K562 (cell line): Measurements from ENCODE around the gene RAB6B. TPM values are rescaled to one million over a fixed set of nuclear protein-coding genes. Genes with fewer than 3 reads are reported as not detected.

Experiments used
- ATAC-seq: fragments of 200-7000 bp; cut with Tn5 transposase; 3 replicates; pipeline ENCODE4 v1.9.1; 2020; ENCODE audit warnings: moderate library complexity
- BruUV-seq: library from RNA; stranded (reverse); fragments of 400-500 nt; replicated peaks from 2 replicates; lab custom pipeline; 2021; lab: Mats Ljungman, UMichigan
- CTCF ChIA-PET: fragments of 300-600 bp; formaldehyde crosslinking; extraction: SDS; loops from one replicate; lab custom pipeline; 2021; ENCODE audit warnings: low intra/inter-chr PET ratio; lab: Yijun Ruan, JAX
- POLR2A ChIA-PET: fragments of 300-600, 350-650 bp; sonication (Branson Sonifier 250); formaldehyde crosslinking; extraction: SDS; loops from one replicate; lab custom pipeline; 2021; ENCODE audit warnings: antibody characterized with exemption, inconsistent platforms; lab: Yijun Ruan, JAX
- DNase-seq, 4 experiments: peaks; one replicate each; pipeline versions ENCODE4 v3.0.0 to v3.0.0-alpha.2; 2011 to 2018; ENCODE audit warnings: low spot score in 3 of 4, mixed read lengths in 3 of 4; ENCODE audit errors: extremely low read depth in 1 of 4
- FAIRE-seq: peaks from 2 replicates; lab custom pipeline; 2011; peaks lifted over from hg19 to GRCh38; lab: Jason Lieb, UNC
- H2AFZ ChIP-seq: 2 replicates; pipeline ENCODE4 v1.6.0; 2011; ENCODE audit warnings: low read depth, low read length, control low read depth, inconsistent platforms
- H3K27ac ChIP-seq: fragments of 200-600 bp; 3 replicates; pipeline ENCODE4 v1.8.0; 2011; ENCODE audit warnings: low read depth, mild to moderate bottlenecking, control low read depth, inconsistent platforms, low read length, moderate library complexity, mixed read lengths; ENCODE audit errors: extremely low read depth
- H3K27me3 ChIP-seq, 2 experiments: fragments of 300-600 bp in 1 of 2; 2 replicates in 1 of 2; 3 replicates in 1 of 2; pipeline versions ENCODE4 v1.6.0 to v1.8.0; 2011; ENCODE audit warnings: inconsistent platforms in 2 of 2, low read length in 2 of 2, mild to moderate bottlenecking in 1 of 2, mixed read lengths in 1 of 2, moderate library complexity in 1 of 2; ENCODE audit not compliant: control insufficient read depth in 2 of 2, insufficient read depth in 2 of 2
- H3K36me3 ChIP-seq: fragments of 300-600 bp; 3 replicates; pipeline ENCODE4 v1.8.0; 2011; ENCODE audit warnings: mild to moderate bottlenecking, low read length, inconsistent platforms; ENCODE audit not compliant: control insufficient read depth, insufficient read depth
- H3K4me1 ChIP-seq, 2 experiments: fragments of 200-600 bp in 1 of 2; replicated peaks in 1 of 2; 2 replicates in 1 of 2; 3 replicates in 1 of 2; pipeline versions ENCODE4 v1.5.1 to v1.8.0; 2011; ENCODE audit warnings: inconsistent platforms in 2 of 2, low read length in 2 of 2, mild to moderate bottlenecking in 1 of 2, mixed read lengths in 1 of 2, moderate library complexity in 1 of 2; ENCODE audit not compliant: control insufficient read depth in 2 of 2, insufficient read depth in 2 of 2
- H3K4me2 ChIP-seq: 2 replicates; pipeline ENCODE4 v1.6.1; 2011; ENCODE audit warnings: low read length, control low read depth, inconsistent platforms, mixed read lengths; ENCODE audit not compliant: insufficient read depth
- H3K4me3 ChIP-seq: fragments of 200-600 bp; sonication (generic), shearing (Covaris generic); 2 replicates; pipeline ENCODE4 v1.5.1; 2016; ENCODE audit warnings: control low read depth, inconsistent platforms
- H3K79me2 ChIP-seq: fragments of 200-600 bp; 3 replicates; pipeline ENCODE4 v1.8.0; 2011; ENCODE audit warnings: low read length, inconsistent platforms; ENCODE audit not compliant: control insufficient read depth, insufficient read depth
- H3K9ac ChIP-seq, 2 experiments: 2 replicates each; pipeline versions ENCODE4 v1.6.0 to v1.6.1; 2011; ENCODE audit warnings: low read depth in 2 of 2, low read length in 2 of 2, control low read depth in 1 of 2, inconsistent platforms in 1 of 2, mild to moderate bottlenecking in 1 of 2, mixed read lengths in 1 of 2; ENCODE audit not compliant: insufficient read depth in 1 of 2
- H3K9me1 ChIP-seq: one replicate; pipeline ENCODE4 v1.6.0; 2011; ENCODE audit warnings: inconsistent platforms, mild to moderate bottlenecking, low read length, moderate library complexity; ENCODE audit not compliant: control insufficient read depth, insufficient read depth
- H3K9me3 ChIP-seq: replicated peaks from 2 replicates; pipeline ENCODE4 v1.5.1; 2011; ENCODE audit warnings: low read depth, low read length, inconsistent platforms; ENCODE audit not compliant: control insufficient read depth, insufficient read depth
- H4K20me1 ChIP-seq: replicated peaks from 2 replicates; pipeline ENCODE4 v1.6.1; 2011; ENCODE audit warnings: low read length, inconsistent platforms, mixed read lengths; ENCODE audit not compliant: control insufficient read depth, insufficient read depth
- ADNP ChIP-seq: fragments of 200-800 bp; sonication (Bioruptor generic); IDR thresholded peaks from 2 replicates; pipeline ENCODE4 v1.6.1; 2016; ENCODE audit warnings: missing genetic modification characterization, missing compliant biosample characterization
- NR3C1 ChIP-seq: sonication (generic); formaldehyde crosslinking; IDR thresholded peaks from 2 replicates; pipeline ENCODE4 v1.8.1; 2022; ENCODE audit warnings: missing genetic modification reagents
- STAT5B ChIP-seq: fragments of 250-450 bp; sonication (Bioruptor Pico); IDR thresholded peaks from 2 replicates; pipeline ENCODE4 v1.8.0; 2021; ENCODE audit warnings: mild to moderate bottlenecking, inconsistent platforms
- WGBS: fragments of 100-300 bp; shearing (Covaris generic); methylation state at CpG from one replicate; pipeline ENCODE4 v1.1.6; 2016; ENCODE audit warnings: low coverage, mixed read lengths; ENCODE audit not compliant: insufficient coverage; ENCODE audit errors: missing lambda C conversion rate; 5-methylcytosine and 5-hydroxymethylcytosine counted together
- in situ Hi-C: fragments of 300-500 bp; cut with MboI; formaldehyde crosslinking; loops from 4 replicates; pipeline ENCODE4 v1.15.0; 2018; ENCODE audit warnings: inconsistent platforms, mixed read lengths
- intact Hi-C: fragments of 100-400 bp; cut with micrococcal nuclease; formaldehyde crosslinking; loops from 2 replicates; pipeline ENCODE4 v1.14.2; 2022
- polyA plus RNA-seq, 8 experiments: library from polyadenylated mRNA; depleted of rRNA in 4 of 8; stranded (reverse) in 5 of 8; unstranded in 3 of 8; fragments of >200 nt; fragmentation: Nextera tagmentation in 2 of 8; fragmentation: Illumina TruSeq in 1 of 8; extraction: Ambion mirVana in 2 of 8; extraction: Trizol in 1 of 8; gene quantifications; 2 replicates each; pipeline versions ENCODE4 v1.2.1 to v1.2.3, GENCODE V29; 2011 to 2014; ENCODE audit warnings: inconsistent platforms in 1 of 8, missing spikeins in 1 of 8
- total RNA-seq, 7 experiments: library from RNA; depleted of rRNA in 6 of 7; stranded (reverse); fragments of >200 nt in 6 of 7; fragmentation: Illumina TruSeq in 2 of 7; extraction: Trizol in 2 of 7; gene quantifications; 2 replicates each; pipeline versions ENCODE4 v1.2.1 to v1.2.3, GENCODE V29; 2011 to 2021; ENCODE audit warnings: low replicate concordance in 1 of 7
- TF ChIP-seq, protein P1 (sequence below): fragments of 250-450 bp; sonication (Bioruptor Pico); IDR thresholded peaks from 2 replicates; pipeline ENCODE4 v1.4.0; 2020

RAB6B gene
- total and polyA plus RNA-seq, 9 of the 15 experiments (the other 6 are each of a cell fraction or from before 2014, with no cell fraction given), result 0.60 to 18.1 (median 1.5) TPM

- ChIA-PET POLR2A (interaction anchor here (0.6 to 1.0 kb wide), 2 partner anchors 17 to 195 kb away, joined by 3 read pairs; no protein-coding TSS in a partner anchor), CTCF (no interaction called here)
- H3K9me1 ChIP-seq, result peaks cover 2% of the 10 kb centered on the region
- H3K27ac ChIP-seq, result no peak overlapping the region
- no peak overlapping the region for H3K4me3 ChIP-seq
- H2AFZ ChIP-seq, result no peak overlapping the region
- BruUV-seq, result no TSS peak
- no peak overlapping the region for H3K9ac ChIP-seq
- FAIRE-seq (no peak), DNase-seq (no peak), ATAC-seq (no peak)
- TF ChIP-seq NR3C1 (CRISPR knock-in tag) (no peak), ADNP (tag) (no peak), STAT5B (CRISPR knock-in tag) (no peak)
- TF ChIP-seq, protein P1, sequence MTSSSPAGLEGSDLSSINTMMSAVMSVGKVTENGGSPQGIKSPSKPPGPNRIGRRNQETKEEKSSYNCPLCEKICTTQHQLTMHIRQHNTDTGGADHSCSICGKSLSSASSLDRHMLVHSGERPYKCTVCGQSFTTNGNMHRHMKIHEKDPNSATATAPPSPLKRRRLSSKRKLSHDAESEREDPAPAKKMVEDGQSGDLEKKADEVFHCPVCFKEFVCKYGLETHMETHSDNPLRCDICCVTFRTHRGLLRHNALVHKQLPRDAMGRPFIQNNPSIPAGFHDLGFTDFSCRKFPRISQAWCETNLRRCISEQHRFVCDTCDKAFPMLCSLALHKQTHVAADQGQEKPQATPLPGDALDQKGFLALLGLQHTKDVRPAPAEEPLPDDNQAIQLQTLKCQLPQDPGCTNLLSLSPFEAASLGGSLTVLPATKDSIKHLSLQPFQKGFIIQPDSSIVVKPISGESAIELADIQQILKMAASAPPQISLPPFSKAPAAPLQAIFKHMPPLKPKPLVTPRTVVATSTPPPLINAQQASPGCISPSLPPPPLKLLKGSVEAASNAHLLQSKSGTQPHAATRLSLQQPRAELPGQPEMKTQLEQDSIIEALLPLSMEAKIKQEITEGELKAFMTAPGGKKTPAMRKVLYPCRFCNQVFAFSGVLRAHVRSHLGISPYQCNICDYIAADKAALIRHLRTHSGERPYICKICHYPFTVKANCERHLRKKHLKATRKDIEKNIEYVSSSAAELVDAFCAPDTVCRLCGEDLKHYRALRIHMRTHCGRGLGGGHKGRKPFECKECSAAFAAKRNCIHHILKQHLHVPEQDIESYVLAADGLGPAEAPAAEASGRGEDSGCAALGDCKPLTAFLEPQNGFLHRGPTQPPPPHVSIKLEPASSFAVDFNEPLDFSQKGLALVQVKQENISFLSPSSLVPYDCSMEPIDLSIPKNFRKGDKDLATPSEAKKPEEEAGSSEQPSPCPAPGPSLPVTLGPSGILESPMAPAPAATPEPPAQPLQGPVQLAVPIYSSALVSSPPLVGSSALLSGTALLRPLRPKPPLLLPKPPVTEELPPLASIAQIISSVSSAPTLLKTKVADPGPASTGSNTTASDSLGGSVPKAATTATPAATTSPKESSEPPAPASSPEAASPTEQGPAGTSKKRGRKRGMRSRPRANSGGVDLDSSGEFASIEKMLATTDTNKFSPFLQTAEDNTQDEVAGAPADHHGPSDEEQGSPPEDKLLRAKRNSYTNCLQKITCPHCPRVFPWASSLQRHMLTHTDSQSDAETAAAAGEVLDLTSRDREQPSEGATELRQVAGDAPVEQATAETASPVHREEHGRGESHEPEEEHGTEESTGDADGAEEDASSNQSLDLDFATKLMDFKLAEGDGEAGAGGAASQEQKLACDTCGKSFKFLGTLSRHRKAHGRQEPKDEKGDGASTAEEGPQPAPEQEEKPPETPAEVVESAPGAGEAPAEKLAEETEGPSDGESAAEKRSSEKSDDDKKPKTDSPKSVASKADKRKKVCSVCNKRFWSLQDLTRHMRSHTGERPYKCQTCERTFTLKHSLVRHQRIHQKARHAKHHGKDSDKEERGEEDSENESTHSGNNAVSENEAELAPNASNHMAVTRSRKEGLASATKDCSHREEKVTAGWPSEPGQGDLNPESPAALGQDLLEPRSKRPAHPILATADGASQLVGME (CRISPR knock-in tag), result no peak
- H3K4me1 ChIP-seq, result peaks cover 0 to 4% of the 10 kb centered on the region in 2 experiments; a peak in 3 of 5 replicates
- H4K20me1 ChIP-seq, result no peaks in the 10 kb centered on the region
- H3K36me3 ChIP-seq, result no peaks in the 10 kb centered on the region
- intact Hi-C loops, result no loop called here
- no peaks in the 10 kb centered on the region for H3K9me3 ChIP-seq
- H3K27me3 ChIP-seq, result peaks cover 0 to 13% of the 10 kb centered on the region in 2 experiments; a peak in 2 of 5 replicates
- no peak overlapping the region for H3K4me2 ChIP-seq
- H3K79me2 ChIP-seq, result no peaks in the 10 kb centered on the region
- in situ Hi-C loops, result no loop called here
- 10% methylated on average over 4 of the region's 5 CpGs for WGBS
These were observed 119.8 kb downstream of the RAB6B start for GRCh38 chr3:133775835-133776234.
